RKO (cell line): ENCODE results near the gene GTF2A2.
"Not testable (repeated sequence)": the region's sequence is repeated elsewhere in the genome, so short reads cannot be mapped to it uniquely, and the experiment has no call there.

Source experiments
- DNase-seq: peaks from one replicate; pipeline ENCODE4 v3.0.0-alpha.2; 2016; ENCODE audit warnings: low spot score

Gene GTF2A2

DNA sequence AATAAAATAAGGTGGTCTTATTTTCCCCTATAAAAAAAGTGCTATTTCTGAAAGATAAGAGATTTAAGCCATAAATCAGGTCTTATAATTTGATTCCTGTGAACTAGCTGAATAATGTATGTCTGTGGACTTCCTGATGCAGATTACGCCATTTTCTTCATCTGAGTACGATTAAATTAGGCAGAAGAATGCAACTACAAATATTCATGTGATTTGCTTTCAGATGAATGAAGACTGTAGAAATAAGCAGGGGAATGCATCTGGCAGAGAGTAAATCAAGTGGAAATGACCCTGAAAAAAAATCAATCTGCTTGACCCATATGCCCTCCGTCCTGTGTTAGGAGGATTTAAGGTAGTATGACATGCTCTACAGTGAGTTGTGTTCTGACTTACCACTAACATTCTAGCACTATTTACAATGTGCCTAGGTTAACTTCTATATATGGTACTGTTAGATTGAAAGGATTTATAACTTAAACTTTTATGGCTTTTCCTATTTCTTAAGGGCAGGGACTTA is 17.1 kb upstream of the GTF2A2 start:
- DNase-seq, result no peak

DNA sequence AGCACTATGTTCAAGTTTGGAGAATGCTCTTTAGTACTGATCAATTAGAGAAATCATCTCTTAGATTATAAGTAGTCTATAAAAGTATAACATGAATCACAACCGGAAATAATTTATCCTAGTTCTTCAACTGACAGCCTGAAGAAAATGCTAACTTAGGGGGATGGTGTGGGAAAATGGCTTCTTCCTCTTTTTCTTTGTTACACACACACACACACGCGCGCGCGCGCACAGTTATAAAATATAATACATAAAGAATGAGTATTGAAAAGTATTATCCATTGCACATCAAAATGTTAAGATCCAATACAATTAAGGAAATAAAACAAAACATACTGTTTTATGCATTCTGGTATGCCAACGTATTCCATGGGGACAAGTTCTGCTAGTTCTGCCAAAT is 11.2 kb upstream of the GTF2A2 start:
- DNase-seq, result no peak

DNA sequence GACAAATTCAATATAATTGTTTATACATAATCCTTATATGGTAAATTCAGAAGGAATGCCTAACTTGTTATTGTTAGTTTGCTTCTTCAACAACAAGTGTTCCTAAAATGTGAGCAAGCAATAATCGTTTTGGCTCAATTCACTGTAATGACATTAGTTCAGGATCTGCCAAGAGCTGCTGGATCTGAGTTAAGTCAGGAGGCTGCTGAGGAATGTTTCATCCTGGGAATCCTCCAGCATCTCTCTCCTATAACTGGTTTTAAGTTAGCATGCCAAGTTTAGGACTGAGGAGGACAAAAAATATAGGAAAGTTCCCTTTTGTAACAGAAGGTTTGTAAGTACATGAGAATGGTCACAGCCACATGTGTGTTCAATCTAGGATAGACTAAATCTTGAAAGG is 4.9 kb upstream of the GTF2A2 start:
- no peak for DNase-seq

DNA sequence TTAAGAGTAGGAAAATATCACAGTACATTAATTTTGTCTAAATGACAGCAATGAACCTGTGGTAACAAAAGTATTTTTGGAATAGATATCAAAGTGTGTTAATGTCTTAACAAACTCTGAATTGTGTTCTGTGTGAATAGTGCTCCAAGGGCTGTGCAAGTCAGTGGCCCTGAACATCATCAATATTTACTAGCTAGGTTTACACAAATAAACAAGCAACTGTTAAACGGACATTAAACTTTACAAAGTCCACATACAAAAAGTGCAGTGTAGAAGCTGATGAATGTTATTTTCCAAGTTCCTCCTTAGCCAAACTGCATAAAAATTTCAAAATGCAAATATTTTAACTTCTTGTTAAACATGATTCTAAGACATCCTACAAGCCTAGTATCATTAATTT is 2.1 kb upstream of the GTF2A2 start:
- DNase-seq, result no peak

DNA sequence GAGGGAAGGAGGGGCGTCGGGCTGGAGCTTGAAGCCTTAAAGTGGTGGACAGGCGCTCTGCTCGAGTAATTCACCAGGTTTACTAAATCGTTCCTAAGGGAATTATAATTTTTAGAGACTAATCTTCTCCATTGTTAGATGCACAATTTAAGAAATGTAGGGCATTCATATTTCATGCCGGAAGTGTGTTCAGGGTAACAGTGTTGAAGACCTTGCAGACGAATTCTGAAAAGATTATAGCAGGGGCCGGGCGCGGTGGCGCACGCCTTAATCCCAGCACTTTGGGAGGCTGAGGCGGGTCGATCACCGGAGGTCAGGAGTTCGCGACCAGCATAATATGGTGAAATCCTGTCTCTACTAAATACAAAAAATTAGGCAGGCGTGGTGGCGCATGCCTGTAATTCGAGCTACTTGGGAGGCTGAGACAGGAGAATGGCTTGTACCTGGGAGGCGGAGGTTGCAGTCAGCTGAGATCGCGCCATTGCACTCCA is 365 bp upstream of the GTF2A2 start:
- no peak for DNase-seq

DNA sequence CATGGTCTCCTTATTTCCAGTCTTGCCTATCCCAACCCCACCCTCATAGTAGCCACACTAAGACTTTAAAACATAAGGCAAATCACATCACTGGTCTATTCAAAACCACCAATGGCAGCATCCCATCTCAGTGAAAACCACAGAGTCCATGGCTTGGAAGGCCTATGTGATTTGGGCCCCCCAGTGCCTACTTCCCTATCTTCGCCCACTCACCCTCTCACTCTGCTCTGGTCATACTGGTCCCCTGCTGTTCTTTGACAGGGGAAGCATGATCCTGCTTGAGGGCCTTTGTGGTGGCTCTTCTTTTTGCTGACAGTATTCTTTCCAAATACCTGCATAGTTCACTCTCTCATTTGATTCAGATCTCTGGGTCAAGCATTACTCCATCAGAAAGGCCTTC is 3.3 kb downstream of the GTF2A2 start:
- DNase-seq, result no peak

DNA sequence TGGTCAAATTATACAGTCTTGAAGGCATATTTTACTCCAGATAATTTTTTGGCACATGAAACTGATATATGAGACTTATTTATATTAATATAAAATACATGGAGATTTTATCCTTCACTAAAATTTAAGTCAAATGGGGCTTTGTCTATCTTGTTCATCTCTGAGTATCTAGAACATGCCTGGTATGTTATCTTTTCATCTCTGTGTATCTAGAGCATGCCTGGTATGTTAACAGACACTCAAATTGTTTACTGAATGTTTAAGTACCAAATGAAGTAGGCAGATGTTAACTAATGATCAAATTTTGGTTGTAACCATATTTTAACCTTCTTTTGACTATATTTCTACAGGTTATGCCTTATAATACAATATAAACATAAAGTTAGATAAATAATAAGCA is 7.7 kb downstream of the GTF2A2 start:
- DNase-seq, result no peak

DNA sequence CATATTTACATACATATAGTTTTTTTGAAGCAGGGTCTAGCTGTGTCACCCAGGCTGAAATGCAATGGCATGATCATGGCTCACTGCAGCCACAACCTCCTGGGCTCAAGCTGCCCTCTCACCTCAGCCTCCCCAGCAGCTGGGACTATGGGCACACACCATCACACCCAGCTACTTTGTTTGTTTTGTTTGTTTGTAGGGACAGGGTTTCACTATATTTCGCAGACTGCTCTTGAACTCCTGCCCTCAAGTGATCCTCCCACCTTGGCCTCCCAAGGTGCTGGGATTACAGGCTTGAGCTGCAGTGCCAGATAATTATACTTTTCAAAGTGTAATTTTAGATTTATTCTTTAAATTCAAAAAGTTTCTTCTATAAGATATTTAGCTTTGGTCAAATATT is 10.2 kb downstream of the GTF2A2 start:
- DNase-seq, result no peak

DNA sequence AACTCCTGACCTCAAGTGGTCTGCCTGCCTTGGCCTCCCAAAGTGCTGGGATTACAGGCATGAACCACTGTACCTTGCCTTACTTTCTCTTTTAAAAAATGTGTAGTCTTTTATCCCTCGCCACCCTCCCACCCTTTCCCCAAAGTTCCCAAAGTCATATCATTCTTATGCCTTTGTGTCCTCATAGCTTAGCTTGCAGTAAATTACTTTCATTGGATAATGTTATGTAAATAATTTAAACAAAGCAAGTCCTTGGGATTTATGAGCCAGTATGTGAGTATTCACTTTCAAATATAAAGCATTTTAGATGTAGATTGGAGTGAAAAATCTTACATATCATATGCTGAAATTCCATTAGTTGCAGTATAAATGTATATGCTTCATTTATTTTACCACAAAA is 11.0 kb downstream of the GTF2A2 start:
- no peak for DNase-seq

DNA sequence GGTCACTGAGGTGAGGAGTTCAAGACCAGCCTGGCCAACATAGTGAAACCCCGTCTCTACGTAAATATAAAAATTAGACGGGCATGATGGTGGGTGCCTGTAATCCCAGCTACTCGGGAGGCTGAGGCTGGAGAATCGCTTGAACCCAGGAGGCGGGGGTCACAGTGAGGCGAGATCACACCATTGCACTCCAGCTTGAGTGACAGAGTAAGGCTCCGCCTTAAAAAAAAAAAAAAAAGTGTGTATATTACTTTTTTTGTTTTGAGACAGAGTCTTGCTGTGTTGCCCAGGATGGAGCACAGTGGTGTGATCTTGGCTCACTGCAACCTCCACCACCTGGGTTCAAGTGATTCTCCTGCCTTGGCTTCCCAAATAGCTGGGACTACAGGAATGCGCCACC is 11.5 kb downstream of the GTF2A2 start:
- not testable (repeated sequence) for DNase-seq

DNA sequence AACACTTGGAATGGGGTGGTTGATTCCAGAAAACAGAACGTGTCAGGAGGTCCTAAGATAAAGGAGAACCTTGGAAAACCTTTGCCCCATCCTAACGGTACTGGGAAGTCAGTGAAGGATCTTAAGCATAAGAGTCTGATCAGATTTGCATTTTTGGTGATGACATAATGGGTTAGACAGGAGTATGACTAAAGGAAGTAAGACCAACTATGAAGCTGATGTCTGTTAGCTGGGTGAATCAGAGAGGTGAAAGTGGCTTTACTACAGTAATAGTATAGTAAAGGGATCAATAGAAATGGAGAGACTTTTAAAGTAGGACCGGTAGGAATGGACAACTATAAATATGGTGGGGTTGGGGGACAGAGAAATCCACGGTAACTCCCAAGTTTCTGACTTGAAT is 12.6 kb downstream of the GTF2A2 start:
- DNase-seq, result peak; percentile 27

DNA sequence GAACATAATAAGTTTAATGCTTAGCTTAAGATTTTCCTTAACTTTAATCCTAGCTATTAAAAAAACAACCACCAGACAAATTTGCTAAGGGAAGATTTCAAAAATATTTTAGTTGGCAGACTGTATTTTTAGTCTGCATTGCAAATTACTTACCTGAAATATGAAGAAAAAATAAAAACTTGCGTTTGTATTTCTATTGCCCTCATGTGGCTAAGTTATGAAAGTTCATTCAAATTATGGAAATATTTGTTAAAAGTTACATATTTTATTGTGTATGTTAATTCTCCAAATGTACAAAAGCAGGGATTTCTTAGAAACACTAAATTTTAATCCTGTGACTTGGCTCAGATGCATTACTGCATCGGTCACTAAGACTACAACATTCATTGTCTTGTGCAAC is 15.0 kb downstream of the GTF2A2 start:
- DNase-seq, result no peak

DNA sequence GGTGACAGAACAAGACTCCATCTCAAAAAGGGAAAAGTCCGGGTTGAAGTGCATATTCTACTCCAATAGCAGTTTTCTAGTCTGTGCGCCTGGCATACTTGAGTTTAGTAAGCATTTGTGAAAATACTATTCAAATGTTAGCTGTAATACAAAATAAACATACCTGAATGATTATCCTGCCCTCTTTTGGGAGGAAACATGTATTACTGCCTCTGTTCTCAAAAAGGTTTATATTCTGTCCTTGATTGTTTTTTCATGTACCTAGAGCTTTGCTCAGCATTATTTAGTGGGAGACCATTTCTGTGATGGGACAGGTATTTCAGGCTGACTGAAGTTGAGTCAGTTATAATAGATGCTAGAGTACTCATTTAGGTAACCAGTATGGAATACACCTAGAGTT is 19.8 kb downstream of the GTF2A2 start:
- not testable (repeated sequence) for DNase-seq

DNA sequence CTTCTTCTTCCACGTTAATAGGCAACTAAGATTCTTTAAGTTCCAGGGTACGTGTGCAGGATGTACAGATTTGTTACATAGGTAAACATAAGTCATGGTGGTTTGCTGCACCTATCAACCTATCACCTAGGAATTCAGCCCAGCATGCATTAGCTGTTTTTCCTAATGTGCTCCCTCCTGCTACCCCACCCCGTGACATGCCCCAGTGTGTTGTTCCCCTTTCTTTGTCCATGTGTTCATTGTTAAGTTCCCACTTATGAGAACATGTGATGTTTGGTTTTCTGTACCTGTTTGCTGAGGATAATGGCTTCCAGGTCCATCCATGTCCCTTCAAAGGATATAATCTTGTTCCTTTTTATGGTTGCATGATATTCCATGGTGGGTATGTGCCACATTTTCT is 21.1 kb downstream of the GTF2A2 start:
- DNase-seq, result no peak

DNA sequence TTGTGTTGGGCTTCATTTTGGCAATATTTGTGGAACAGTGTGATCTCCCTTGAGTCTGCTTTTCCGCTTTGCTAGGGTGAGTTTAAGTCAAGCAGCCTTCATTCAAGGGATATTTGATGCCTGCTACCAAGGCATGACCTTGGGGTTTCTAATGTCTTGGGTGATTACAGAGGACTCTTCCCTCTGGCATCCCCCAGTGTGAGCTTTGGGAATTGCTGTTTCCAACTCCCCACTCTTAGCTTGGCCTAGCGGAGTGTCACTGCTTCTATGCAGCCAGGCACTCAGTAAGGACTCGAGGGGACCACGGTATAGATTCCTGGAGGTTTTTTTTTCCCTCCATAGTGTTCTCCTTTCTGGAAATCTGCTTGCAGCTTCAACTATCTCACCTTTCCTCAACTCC is 24.6 kb downstream of the GTF2A2 start:
- peak; percentile 38 for DNase-seq

DNA sequence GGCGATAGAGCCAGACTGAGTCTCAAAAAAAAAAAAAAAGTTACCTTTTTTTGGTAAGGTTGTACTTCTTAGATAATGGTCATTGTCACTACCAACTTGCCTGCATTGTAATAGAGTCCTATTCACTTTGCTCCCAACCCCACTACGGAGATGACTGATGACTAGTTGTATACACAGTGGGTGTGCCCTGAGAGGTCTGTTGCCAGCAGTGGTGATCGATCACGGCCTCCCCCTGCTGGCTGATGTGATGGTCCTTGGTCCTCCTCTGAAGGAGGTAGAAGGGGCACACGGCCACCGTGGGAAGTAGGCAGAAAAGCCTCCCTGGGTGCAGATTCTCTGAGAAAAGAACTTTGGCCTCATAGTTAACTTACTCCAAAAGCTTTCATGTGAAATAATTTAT is 35.0 kb downstream of the GTF2A2 start:
- peak; percentile 69 for DNase-seq

DNA sequence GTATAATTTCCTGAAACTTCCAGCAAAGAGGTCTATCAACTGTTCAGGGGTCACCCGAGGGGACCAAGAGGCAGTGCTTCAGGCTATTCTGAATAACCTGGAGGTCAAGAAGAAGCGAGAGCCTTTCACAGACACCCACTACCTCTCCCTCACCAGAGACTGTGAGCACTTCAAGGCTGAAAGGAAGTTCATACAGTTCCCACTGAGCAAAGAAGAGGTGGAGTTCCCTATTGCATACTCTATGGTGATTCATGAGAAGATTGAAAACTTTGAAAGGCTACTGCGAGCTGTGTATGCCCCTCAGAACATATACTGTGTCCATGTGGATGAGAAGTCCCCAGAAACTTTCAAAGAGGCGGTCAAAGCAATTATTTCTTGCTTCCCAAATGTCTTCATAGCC is 38.9 kb downstream of the GTF2A2 start:
- DNase-seq, result no peak

DNA sequence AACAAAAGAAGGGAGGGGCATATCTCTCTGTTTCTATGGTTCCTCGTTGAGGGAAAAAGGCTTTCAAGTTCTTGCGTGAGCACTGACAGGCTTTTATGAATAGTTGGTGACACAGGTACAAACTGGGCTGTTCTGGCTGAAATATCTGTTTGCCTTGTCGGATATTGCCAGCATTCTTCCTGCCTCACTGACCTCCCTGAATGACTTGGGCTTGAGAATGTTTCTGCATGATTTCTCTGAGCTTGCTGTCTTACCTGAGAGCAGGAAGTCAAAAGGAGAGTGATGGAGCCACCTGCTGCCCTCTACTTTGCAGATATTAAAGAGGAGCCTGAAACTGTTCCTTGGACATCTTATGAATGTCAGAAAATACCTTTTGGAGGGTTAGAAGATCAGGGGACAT is 40.9 kb downstream of the GTF2A2 start:
- DNase-seq, result no peak

DNA sequence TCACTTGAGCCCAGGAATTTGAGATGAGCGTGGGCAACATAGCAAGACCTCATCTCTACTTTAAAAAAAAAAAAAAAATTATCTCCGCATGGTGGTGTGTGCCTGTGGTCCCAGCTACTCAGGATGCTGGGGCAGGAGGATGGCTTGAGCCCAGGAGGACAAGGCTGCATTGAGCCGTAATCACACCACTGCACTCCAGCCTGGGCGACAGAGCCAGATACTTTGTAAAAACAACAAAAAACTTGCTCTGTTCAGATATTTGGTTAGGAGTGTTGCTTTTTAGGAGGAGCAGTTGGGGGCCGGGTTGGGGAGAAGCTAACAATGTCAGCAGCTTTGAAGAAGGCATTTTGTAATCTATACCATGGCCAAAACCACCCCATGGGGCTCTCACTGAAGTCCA is 41.7 kb downstream of the GTF2A2 start:
- DNase-seq, result no peak

DNA sequence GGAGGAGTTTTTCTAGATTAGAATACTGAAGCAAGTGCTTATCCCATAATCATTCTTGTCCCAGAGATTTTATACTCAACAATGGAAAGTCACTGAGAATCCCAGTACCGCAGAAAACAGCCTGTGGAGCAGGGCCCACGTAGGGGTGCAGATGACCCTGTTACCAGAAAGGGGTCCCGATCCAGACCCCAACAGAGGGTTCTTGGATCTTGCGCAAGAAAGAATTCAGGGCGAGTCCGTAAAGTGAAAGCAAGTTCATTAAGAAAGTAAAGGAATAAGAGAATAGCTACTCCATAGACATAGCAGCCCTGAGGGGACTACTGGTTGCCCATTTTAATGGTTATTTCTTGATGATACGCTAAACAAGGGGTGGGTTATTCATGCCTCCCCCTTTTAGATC is 43.2 kb downstream of the GTF2A2 start:
- DNase-seq, result no peak

DNA sequence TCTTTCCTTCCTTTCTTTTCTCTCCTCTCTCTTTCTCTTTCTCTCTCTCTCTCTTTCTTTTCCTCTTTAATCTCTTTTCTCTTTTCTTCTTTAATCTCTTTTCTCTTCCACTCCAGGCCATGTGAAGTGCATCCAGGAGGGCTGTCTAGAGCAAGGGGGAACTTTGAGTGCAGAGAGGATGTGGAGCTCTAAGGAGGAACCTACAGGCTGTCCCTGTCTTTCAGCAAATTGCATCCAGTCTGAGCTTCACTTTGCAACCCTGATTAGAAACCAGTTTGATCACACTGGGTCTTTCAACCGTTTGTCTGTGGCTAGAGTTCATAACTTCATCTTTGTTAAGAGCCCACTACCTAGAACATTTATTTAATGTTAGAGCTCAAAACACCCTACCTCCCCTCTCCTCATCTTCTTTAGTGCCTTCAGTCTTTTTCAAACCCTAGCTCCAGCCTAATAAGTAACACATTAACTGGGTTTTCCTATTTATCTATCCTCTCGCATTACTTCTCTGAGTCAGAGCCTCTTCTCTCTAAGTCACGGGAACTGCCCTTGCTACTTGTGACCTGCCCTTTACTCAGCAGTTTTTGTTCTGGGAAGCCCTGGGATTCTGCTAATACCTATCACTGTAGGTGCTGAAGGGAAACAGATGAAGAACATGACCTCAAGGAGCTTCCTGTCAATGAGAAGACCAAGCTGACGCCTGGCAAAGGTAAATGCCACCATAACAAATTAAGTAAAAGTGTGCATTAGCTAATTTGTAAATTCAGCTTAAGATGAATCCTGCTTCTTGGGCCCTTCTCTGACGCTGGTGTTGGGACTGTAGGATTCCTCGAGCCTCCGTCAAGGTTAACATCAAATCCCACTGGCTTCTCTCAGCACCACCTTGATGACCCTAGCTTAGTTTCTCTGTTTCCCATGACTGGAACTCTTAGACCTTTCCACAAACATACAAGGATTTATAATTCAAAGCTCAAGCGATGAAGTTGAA is 45.7 kb downstream of the GTF2A2 start, which contains the start of gene GCNT3:
TSS of gene GCNT3 (plus strand) at position 508 of the 985 bp plus-strand sequence. CDS start 6,456 bp downstream, outside the sequence.
- DNase-seq, result peak; percentile 15

DNA sequence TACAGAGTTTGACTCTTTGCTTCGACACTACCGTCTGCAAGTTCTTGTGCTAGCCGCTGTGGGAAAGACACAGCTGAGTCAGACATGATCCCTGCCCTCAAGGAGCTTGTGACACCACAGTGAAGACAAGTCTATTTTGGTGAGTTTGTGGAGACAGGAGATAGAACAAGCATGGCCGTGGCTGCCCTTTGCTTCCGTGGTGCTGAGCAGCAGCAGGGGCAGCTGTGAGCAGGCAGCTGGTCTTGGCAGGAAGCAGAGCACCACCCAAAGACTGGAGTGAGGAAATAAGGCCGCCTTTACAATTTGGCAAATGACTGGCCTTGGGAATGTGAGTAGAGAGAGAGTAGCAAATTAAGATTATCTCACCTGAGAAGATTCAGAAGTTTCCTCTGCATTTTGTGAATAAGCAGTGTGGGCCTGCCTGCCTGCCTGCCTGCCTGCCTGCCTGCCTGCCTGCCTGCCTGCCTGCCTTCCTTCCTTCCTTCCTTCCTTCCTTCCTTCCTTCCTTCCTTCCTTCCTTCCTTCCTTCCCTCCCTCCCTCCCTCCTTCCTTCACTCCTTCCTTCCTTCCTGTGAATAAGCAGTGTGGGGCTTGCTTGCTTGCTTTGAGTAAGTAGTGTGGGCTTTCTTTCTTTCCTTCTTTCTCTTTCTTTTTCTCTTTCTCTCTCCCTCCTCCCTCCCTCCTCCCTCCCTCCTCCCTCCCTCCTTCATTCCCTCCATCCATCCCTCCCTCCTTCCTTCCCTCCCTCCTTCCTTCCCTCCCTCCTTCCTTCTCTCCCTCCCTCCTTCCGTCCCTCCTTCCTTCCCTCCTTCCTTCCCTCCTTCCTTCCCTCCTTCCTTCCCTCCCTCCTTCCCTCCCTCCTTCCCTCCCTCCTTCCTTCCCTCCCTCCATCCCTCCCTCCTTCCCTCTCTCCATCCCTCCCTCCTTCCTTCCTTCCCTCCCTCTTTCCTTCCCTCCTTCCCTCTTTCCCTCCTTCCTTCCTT is 47.3 kb downstream of the GTF2A2 start:
- no peak for DNase-seq
